ENCODE data around the gene COPG1.
"Not testable (repeated sequence)": the region's sequence is repeated elsewhere in the genome, so short reads cannot be mapped to it uniquely, and the experiment has no call there.

COPG1 gene

GRCh38 chr3:129213238-129213637, 36.2 kb upstream of the COPG1 start:
- FAIRE-seq (no peak), DNase-seq (ENCODE audit: insufficient read length, low spot score) (no peak)
- no peak for TF ChIP-seq CTCF (IDR thresholded peaks at IDR 0.05; ENCODE audit: insufficient read depth, missing control alignments)

- no peak for FAIRE-seq
- no peak for DNase-seq (ENCODE audit: insufficient read length, low spot score)
- TF ChIP-seq CTCF (IDR thresholded peaks at IDR 0.05; ENCODE audit: insufficient read depth, missing control alignments), result no peak
These were observed 30.7 kb upstream of the COPG1 start for GRCh38 chr3:129218742-129219141.

- DNase-seq (ENCODE audit: insufficient read length, low spot score), result not testable (repeated sequence)
These were observed 25.0 kb upstream of the COPG1 start for GRCh38 chr3:129224387-129224786.

GRCh38 chr3:129224984-129225393, 24.4 kb upstream of the COPG1 start:
- FAIRE-seq (no peak), DNase-seq (ENCODE audit: insufficient read length, low spot score) (no peak)
- no peak for TF ChIP-seq CTCF (IDR thresholded peaks at IDR 0.05; ENCODE audit: insufficient read depth, missing control alignments)

More at GRCh38 chr3:129224387-129224786, 25.0 kb upstream of the COPG1 start:
- FAIRE-seq, result not testable (repeated sequence)

- DNase-seq (ENCODE audit: insufficient read length, low spot score) (no peak), FAIRE-seq (no peak)
- TF ChIP-seq CTCF (IDR thresholded peaks at IDR 0.05; ENCODE audit: insufficient read depth, missing control alignments), result no peak
These were observed 23.0 kb upstream of the COPG1 start for GRCh38 chr3:129226374-129226773.

- FAIRE-seq, result no peak
- DNase-seq (ENCODE audit: insufficient read length, low spot score), result no peak
- TF ChIP-seq CTCF (IDR thresholded peaks at IDR 0.05; ENCODE audit: insufficient read depth, missing control alignments), result peak; percentile 6
These were observed 20.4 kb upstream of the COPG1 start for GRCh38 chr3:129228891-129229585.

- DNase-seq (ENCODE audit: insufficient read length, low spot score) (no peak), FAIRE-seq (no peak)
- no peak for TF ChIP-seq CTCF (IDR thresholded peaks at IDR 0.05; ENCODE audit: insufficient read depth, missing control alignments)
These were observed 18.9 kb upstream of the COPG1 start for GRCh38 chr3:129230311-129231019.
